PC-3 (cell line): ENCODE measurements around the gene SMPDL3A. TPM values are rescaled to one million over a fixed set of nuclear protein-coding genes. Genes with fewer than 3 reads are reported as not detected.

Experiments used
- ATAC-seq: fragments of 200-7000 bp; cut with Tn5 transposase; 2 replicates; pipeline ENCODE4 v1.9.1; 2020; ENCODE audit warnings: mild to moderate bottlenecking, moderate library complexity
- BruUV-seq: library from RNA; stranded (reverse); fragments of 400-500 nt; replicated peaks from 2 replicates; lab custom pipeline; 2021; lab: Mats Ljungman, UMichigan
- CTCF ChIA-PET: fragments of 300-600 bp; sonication (Branson Sonifier 250); formaldehyde crosslinking; loops from one replicate; lab custom pipeline; 2022; ENCODE audit warnings: antibody characterized with exemption; lab: Charles Lee
- POLR2A ChIA-PET: fragments of 300-600 bp; sonication (Branson Sonifier 250); formaldehyde crosslinking; loops from one replicate; lab custom pipeline; 2022; ENCODE audit warnings: antibody characterized with exemption; ENCODE audit not compliant: unreplicated experiment; lab: Charles Lee
- DNase-seq: peaks from one replicate; pipeline ENCODE4 v3.0.0-alpha.2; 2015
- H2AFZ ChIP-seq: fragments of 300-600 bp; sonication (generic); 2 replicates; pipeline ENCODE4 v1.6.0; 2016; ENCODE audit warnings: antibody characterized with exemption, low read length
- H3F3A ChIP-seq: fragments of 300-600 bp; sonication (generic); one replicate; pipeline ENCODE4 v1.6.0; 2017; ENCODE audit warnings: antibody characterized with exemption, low read length, control low read depth, mild to moderate bottlenecking; ENCODE audit not compliant: unreplicated experiment
- H3K27ac ChIP-seq: fragments of 300-600 bp; sonication (generic); 2 replicates; pipeline ENCODE4 v1.5.1; 2016; ENCODE audit warnings: mild to moderate bottlenecking, low read length
- H3K27me3 ChIP-seq: fragments of 300-600 bp; sonication (generic); 2 replicates; pipeline ENCODE4 v1.6.1; 2016; ENCODE audit warnings: low read length, mixed read lengths
- H3K36me3 ChIP-seq: fragments of 300-600 bp; sonication (generic); 2 replicates; pipeline ENCODE4 v1.6.1; 2016; ENCODE audit warnings: low read depth, mixed run types, low read length, mixed read lengths
- H3K4me1 ChIP-seq: fragments of 300-600 bp; sonication (generic); 2 replicates; pipeline ENCODE4 v1.5.1; 2016; ENCODE audit warnings: low read length; ENCODE audit not compliant: insufficient read depth
- H3K4me2 ChIP-seq: fragments of 300-600 bp; sonication (generic); 2 replicates; pipeline ENCODE4 v1.6.0; 2016; ENCODE audit warnings: low read length
- H3K4me3 ChIP-seq: fragments of 300-600 bp; sonication (generic); 2 replicates; pipeline ENCODE4 v1.5.1; 2016; ENCODE audit warnings: mild to moderate bottlenecking, low read length, mixed read lengths
- H3K79me2 ChIP-seq: fragments of 300-600 bp; sonication (generic); 2 replicates; pipeline ENCODE4 v1.6.1; 2017; ENCODE audit warnings: low read length, mixed read lengths
- H3K9ac ChIP-seq: fragments of 300-600 bp; sonication (generic); 2 replicates; pipeline ENCODE4 v1.6.0; 2016; ENCODE audit warnings: mild to moderate bottlenecking, low read length
- H3K9me2 ChIP-seq: fragments of 300-600 bp; sonication (generic); replicated peaks from 2 replicates; pipeline ENCODE4 v1.6.1; 2016; ENCODE audit warnings: mixed run types, low read length, mixed read lengths
- H3K9me3 ChIP-seq: fragments of 300-600 bp; sonication (generic); 2 replicates; pipeline ENCODE4 v1.6.1; 2016; ENCODE audit warnings: low read length, mixed read lengths
- H4K20me1 ChIP-seq: fragments of 300-600 bp; sonication (generic); 2 replicates; pipeline ENCODE4 v1.6.1; 2016; ENCODE audit warnings: low read length, mixed read lengths
- CTCF ChIP-seq: fragments of 300-600 bp; sonication (generic); conservative IDR thresholded peaks from 2 replicates; pipeline ENCODE4 v1.5.1; 2017; ENCODE audit warnings: antibody characterized with exemption, low read depth, mild to moderate bottlenecking, low read length
- EZH2 ChIP-seq: fragments of 300-600 bp; sonication (generic); IDR thresholded peaks from one replicate; pipeline ENCODE4 v1.6.1; 2017; ENCODE audit warnings: antibody characterized with exemption, mild to moderate bottlenecking, low read length; ENCODE audit not compliant: unreplicated experiment
- EZH2phosphoT487 ChIP-seq: fragments of 300-600 bp; sonication (generic); IDR thresholded peaks from 2 replicates; pipeline ENCODE4 v1.6.1; 2018; ENCODE audit warnings: mild to moderate bottlenecking, antibody characterized with exemption, low read length, borderline replicate concordance
- intact Hi-C: fragments of 100-400 bp; cut with micrococcal nuclease; formaldehyde crosslinking; loops from 2 replicates; pipeline ENCODE4 v1.9.0; 2023
- total RNA-seq: library from RNA; depleted of rRNA; stranded (reverse); fragments of >200 nt; gene quantifications from 2 replicates; pipeline ENCODE4 v1.2.3, GENCODE V29; 2014

The SMPDL3A gene
- total RNA-seq, 1 experiment from 2014 or later = 4.6 TPM

GRCh38 chr6:122749451-122750050 is 39.5 kb upstream of the SMPDL3A start:
- ATAC-seq = no peak

GRCh38 chr6:122751326-122751725 is 37.7 kb upstream of the SMPDL3A start:
- TF ChIP-seq EZH2 (no peak), CTCF (no peak), EZH2phosphoT487 (no peak)
- H3K27me3 ChIP-seq = no peaks in the 10 kb centered on the region
- H3K9me2 ChIP-seq = no peaks in the 10 kb centered on the region
- H2AFZ ChIP-seq = no peak overlapping the region
- ChIA-PET POLR2A (no interaction called here), CTCF (no interaction called here)
- no peak overlapping the region for H3K4me2 ChIP-seq
- no peaks in the 10 kb centered on the region for H4K20me1 ChIP-seq
- no peak for ATAC-seq
- DNase-seq = no peak
- no peak overlapping the region for H3K27ac ChIP-seq
- no peaks in the 10 kb centered on the region for H3K4me1 ChIP-seq
- H3K36me3 ChIP-seq = no peaks in the 10 kb centered on the region
- H3K79me2 ChIP-seq = no peaks in the 10 kb centered on the region
- intact Hi-C loops = no loop called here
- no TSS peak for BruUV-seq
- H3K9me3 ChIP-seq = no peaks in the 10 kb centered on the region
- H3K4me3 ChIP-seq = no peak overlapping the region
- no peaks in the 10 kb centered on the region for H3F3A ChIP-seq
- no peak overlapping the region for H3K9ac ChIP-seq

More at GRCh38 chr6:122749451-122750050, 39.5 kb upstream of the SMPDL3A start:
- Histone ChIP-seq H3K9me2 (no peaks in the 10 kb centered on the region), H3K27ac (no peak overlapping the region), H3K9me3 (no peaks in the 10 kb centered on the region), H3K79me2 (no peaks in the 10 kb centered on the region), H3K27me3 (no peaks in the 10 kb centered on the region), H3K36me3 (no peaks in the 10 kb centered on the region), H3K4me3 (no peak overlapping the region), H3K9ac (no peak overlapping the region), H2AFZ (no peak overlapping the region), H3K4me1 (no peaks in the 10 kb centered on the region), H3K4me2 (no peak overlapping the region), H4K20me1 (no peaks in the 10 kb centered on the region), H3F3A (no peaks in the 10 kb centered on the region)
- no peak for TF ChIP-seq CTCF
- no peak for TF ChIP-seq EZH2
- TF ChIP-seq EZH2phosphoT487 = no peak
- no peak for DNase-seq
- no TSS peak for BruUV-seq
- ChIA-PET POLR2A (no interaction called here), CTCF (no interaction called here)
- intact Hi-C loops = no loop called here

GRCh38 chr6:122752459-122752858 is 36.6 kb upstream of the SMPDL3A start:
- no TSS peak for BruUV-seq
- H3K9ac ChIP-seq = no peak overlapping the region
- no peaks in the 10 kb centered on the region for H3K27me3 ChIP-seq
- ATAC-seq (no peak), DNase-seq (no peak)
- H4K20me1 ChIP-seq = no peaks in the 10 kb centered on the region
- no peak overlapping the region for H3K4me3 ChIP-seq
- no peak overlapping the region for H2AFZ ChIP-seq
- H3K9me3 ChIP-seq = no peaks in the 10 kb centered on the region
- ChIA-PET CTCF (no interaction called here), POLR2A (no interaction called here)
- TF ChIP-seq EZH2phosphoT487 (no peak), EZH2 (no peak), CTCF (no peak)
- no peaks in the 10 kb centered on the region for H3K79me2 ChIP-seq
- H3K4me2 ChIP-seq = no peak overlapping the region
- no peaks in the 10 kb centered on the region for H3K9me2 ChIP-seq
- H3K27ac ChIP-seq = no peak overlapping the region
- intact Hi-C loops = no loop called here
- no peaks in the 10 kb centered on the region for H3K4me1 ChIP-seq
- H3F3A ChIP-seq = no peaks in the 10 kb centered on the region
- no peaks in the 10 kb centered on the region for H3K36me3 ChIP-seq
